ENCODE data around the gene KLK3. TPM values are rescaled to one million over a fixed set of nuclear protein-coding genes. Genes with fewer than 3 reads are reported as not detected.

The KLK3 gene
- polyA plus RNA-seq, 6 donors from 2014 or later = not detected

DNA sequence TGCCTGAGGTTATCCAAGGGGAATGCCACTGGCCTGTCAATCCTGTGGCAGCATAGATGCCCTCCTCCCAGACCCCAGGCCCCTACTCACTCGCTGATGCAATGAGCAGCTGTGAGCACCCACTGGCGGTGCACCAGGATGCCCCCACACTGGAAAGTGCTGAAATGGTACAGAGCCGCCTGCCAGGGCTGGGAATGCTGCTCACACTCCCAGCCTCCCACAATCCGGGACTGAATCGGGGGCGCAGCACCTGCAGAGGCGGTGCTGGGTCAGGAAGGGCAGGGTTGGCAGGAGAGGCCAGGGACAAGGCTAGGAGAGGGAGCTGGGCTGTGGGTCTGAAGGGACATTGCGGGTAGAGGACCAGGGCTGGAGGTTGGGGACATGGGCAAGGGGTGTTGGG is 33.1 kb upstream of the KLK3 start:
- Mint-ChIP-seq H3K4me3 (peak overlapping the region in 2 of 8 donors; percentile 66 to 81), H3K27me3 (peaks cover 36 to 77% (median 60%) of the 10 kb centered on the region in 3 donors), H3K27ac (peak overlapping the region in 3 of 6 donors; percentile 7 to 57 (median 37)), H3K4me1 (peaks cover 44 to 54% (median 51%) of the 10 kb centered on the region in 3 donors), H3K9me3 (peaks cover 0 to 3% (median 0%) of the 10 kb centered on the region in 7 donors), H3K36me3 (no peaks in the 10 kb centered on the region)
- DNase-seq = no peak
- no peak for ATAC-seq (ENCODE audit: low read depth in 2 of 2)

DNA sequence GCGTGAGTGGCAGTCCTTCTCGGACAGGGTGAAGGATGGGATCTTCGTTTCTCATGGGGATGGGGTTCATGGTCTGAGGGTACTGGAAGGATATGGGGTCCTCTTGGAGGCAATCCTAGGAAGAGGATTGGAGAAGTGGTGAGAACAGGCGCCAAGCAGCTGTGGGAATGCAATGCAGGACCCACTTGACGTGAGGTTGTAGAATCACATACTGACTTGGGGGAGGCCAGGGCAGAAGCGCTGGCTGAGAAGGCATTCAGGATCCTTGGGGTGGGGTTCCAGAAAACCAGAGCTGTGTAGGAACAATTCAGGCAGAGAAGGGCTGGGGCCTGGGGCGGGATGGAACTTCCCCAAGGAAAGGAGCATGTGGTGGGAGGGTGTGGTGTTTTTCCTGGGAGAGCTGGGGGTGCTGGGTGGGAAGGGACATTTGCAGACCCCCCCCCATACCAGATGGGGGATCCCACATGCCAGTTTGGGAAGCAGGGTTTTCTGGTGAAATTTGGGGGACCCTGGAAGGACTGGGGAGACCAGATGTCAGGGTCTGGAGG is 32.0 kb upstream of the KLK3 start:
- peaks cover 0 to 4% (median 0%) of the 10 kb centered on the region in 7 donors for H3K9me3 Mint-ChIP-seq
- H3K27ac Mint-ChIP-seq = no peak overlapping the region
- peak overlapping the region in 2 of 8 donors; percentile 20 to 69 for H3K4me3 Mint-ChIP-seq
- H3K27me3 Mint-ChIP-seq = peaks cover 37 to 77% (median 61%) of the 10 kb centered on the region in 3 donors
- DNase-seq = no peak
- H3K36me3 Mint-ChIP-seq = no peaks in the 10 kb centered on the region
- no peak for ATAC-seq (ENCODE audit: low read depth in 2 of 2)
- H3K4me1 Mint-ChIP-seq = peaks cover 40 to 47% (median 46%) of the 10 kb centered on the region in 3 donors

DNA sequence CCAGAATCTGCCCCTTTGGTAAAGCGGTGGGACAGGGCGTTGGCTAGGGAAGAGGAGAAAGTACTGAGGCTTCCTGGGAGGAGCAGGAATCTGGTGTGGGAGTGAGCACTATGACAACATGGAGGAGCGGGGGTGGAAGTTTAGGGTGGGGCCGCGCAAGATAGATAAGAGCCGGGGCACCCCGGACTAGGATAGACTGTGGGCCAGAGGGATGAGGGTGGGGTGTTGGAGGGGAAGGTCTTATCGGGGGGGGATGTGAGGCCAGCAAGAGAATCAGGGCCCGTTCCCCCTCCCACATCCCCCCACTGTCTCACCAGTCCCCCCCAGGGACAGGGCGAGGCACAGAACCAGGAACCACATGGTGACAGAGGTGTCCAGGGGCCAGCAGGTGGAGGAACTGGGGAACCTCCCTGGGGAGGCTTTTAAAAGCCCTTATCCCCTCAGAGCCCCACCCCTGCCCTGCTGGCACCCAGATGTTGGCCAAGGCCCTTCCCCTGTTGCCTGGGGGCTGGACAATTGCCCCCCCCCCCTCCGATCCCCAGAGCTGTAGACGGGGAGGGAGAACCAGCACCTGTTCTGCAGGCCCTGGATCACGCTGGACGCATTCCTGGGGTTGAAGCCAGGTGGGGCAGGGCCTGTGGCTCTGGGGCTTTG is 31.2 kb upstream of the KLK3 start, which contains the start of gene KLK1:
Gene KLK1, minus strand, starts transcription at position 399 of the 654 bp plus-strand sequence. Its CDS starts 39 bp downstream, at position 360.
- H3K27me3 Mint-ChIP-seq = peaks cover 37 to 75% (median 67%) of the 10 kb centered on the region in 3 donors
- H3K27ac Mint-ChIP-seq = no peak within 1 kb of the TSS
- H3K4me3 Mint-ChIP-seq = peak within 1 kb of the TSS in 3 of 8 donors; percentile 20 to 69 (median 42)
- no peaks in the 10 kb centered on the region for H3K36me3 Mint-ChIP-seq
- H3K9me3 Mint-ChIP-seq = peaks cover 0 to 4% (median 0%) of the 10 kb centered on the region in 7 donors
- H3K4me1 Mint-ChIP-seq = peaks cover 39 to 42% (median 40%) of the 10 kb centered on the region in 3 donors
- ATAC-seq (ENCODE audit: low read depth in 2 of 2) = no peak
- DNase-seq = no peak

DNA sequence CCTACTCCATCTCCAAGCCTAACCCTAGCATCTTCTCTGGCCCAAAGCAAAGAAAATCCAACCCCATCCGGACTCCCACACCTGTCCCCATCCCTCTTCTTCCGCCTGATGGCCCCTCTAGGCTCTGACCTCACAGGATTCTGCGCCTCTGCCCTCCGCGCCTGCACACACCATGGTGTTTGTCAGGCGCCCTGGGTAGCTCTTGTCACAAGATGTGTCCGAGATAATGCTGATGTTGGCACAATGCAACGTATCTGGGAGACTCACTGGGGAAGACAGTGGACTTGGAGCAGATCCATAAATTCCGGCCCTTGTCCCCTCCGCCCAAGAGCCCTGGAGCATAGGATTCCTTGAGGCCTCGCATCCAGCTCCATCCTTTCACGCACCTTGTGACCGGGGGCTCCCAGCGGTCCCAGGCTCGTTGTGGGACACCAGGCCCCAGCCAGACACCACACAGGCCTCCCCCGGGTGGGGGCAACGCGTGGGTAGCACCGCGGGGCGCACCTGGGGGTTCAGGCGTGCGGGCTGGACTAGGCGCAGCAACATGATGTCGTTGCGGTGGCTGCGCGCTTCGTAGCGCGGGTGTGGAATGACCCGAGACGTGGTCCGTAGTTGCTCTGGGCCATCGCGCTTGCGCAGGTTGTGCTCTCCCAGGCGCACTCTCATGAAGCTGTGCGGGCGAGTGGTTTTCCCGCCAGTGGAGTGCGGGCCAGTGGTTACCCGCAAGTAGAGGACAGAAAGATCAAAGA is 28.0 kb upstream of the KLK3 start:
- no peak for ATAC-seq (ENCODE audit: low read depth in 2 of 2)
- Mint-ChIP-seq H3K36me3 (no peaks in the 10 kb centered on the region), H3K9me3 (peaks cover 0 to 4% (median 0%) of the 10 kb centered on the region in 7 donors), H3K4me3 (no peak overlapping the region), H3K27me3 (peaks cover 29 to 57% (median 50%) of the 10 kb centered on the region in 3 donors), H3K27ac (peak overlapping the region in 1 of 6 donors; percentile 3), H3K4me1 (peaks cover 10 to 14% (median 13%) of the 10 kb centered on the region in 3 donors)
- no peak for DNase-seq

DNA sequence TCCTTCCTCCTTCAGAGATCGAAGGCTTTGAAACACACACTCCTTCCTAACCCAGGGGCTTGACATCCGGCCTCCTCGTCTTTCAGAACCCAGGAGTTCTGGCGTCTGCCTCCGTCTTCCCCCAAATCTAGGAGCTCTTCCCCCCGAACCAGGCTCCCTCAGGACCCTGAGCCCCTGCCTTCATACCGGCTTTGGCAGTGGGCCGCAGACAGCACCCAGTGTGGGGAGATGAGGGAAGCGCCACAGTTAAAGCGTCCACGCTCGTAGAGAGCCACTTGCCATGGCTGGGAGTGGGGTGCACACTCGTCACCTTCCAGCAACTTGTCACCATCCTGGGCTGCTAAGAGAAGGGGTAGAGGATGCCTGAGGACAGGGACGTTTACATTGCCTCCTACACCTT is 27.2 kb upstream of the KLK3 start:
- Mint-ChIP-seq H3K9me3 (peaks cover 0 to 4% (median 0%) of the 10 kb centered on the region in 7 donors), H3K36me3 (peaks cover 0 to 2% of the 10 kb centered on the region in 2 donors), H3K27ac (peak overlapping the region in 2 of 6 donors; percentile 59 to 72), H3K4me3 (no peak overlapping the region), H3K4me1 (peaks cover 1 to 8% (median 6%) of the 10 kb centered on the region in 3 donors), H3K27me3 (peaks cover 26 to 57% (median 50%) of the 10 kb centered on the region in 3 donors)
- no peak for ATAC-seq (ENCODE audit: low read depth in 2 of 2)
- DNase-seq = no peak

DNA sequence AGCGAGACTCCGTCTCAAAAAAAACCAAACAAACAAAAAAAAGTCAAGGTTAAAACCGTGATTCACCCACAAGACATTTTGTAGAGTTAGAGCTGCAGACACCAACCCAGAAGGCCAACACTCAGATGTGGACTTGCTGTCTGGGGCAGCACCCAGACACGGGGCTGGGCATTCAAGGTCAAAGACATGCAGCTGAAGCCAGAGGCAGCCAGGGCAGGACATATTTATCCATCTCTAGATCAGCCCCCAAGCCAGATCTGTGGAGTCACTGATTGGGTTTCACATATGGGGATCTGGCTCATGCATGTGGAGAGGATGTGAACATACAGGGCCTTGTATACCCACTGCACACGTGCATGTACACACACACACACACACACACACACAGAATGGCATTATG is 24.9 kb upstream of the KLK3 start:
- no peak overlapping the region for H3K4me3 Mint-ChIP-seq
- H3K4me1 Mint-ChIP-seq = peaks cover 0 to 3% (median 2%) of the 10 kb centered on the region in 3 donors
- ATAC-seq (ENCODE audit: low read depth in 2 of 2) (no peak), DNase-seq (no peak)
- no peak overlapping the region for H3K27ac Mint-ChIP-seq
- peaks cover 0 to 4% (median 0%) of the 10 kb centered on the region in 7 donors for H3K9me3 Mint-ChIP-seq
- peaks cover 0 to 17% of the 10 kb centered on the region in 2 donors for H3K36me3 Mint-ChIP-seq
- peaks cover 23 to 61% (median 59%) of the 10 kb centered on the region in 3 donors for H3K27me3 Mint-ChIP-seq

DNA sequence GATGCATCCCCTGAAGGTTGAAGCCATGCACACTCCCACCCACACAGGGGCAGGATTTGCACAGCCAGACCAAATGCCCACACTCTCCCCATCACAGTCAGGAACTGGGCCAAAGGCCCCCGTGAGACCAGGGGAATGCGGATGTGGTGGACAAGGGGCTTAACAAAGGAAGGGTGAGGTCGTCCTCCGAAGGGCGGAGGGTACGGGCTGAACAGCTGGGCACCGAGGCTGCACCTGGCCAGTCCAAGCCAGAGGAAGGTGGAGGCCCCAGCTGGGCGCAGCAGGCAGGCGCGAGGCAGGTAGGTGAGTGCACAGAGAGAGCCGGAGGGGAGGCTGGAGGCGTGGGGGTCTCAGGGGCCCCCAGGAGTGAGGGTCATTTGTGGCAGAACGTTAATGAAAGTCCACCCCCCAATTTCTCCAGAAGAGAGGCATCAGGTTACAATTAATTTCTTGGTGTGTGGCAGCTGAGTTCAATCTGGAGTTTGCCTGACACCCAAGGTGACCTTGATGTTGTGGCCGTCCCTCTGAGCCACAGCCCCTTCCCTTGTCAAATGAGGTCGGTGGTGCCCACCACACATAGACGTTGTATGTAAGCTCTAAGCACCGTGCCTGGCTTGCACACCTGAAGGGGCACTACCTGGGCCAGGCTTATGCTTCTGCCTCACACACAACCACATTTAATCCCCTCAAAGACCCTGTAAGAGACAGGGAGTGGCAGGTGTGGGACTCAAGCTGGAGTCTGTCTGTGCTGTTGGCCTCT is 24.3 kb upstream of the KLK3 start:
- Mint-ChIP-seq H3K27me3 (peaks cover 23 to 61% (median 59%) of the 10 kb centered on the region in 3 donors), H3K4me3 (no peak overlapping the region), H3K36me3 (peaks cover 0 to 17% of the 10 kb centered on the region in 2 donors), H3K27ac (no peak overlapping the region), H3K4me1 (peaks cover 3 to 9% (median 4%) of the 10 kb centered on the region in 3 donors), H3K9me3 (peaks cover 0 to 4% (median 0%) of the 10 kb centered on the region in 7 donors)
- no peak for ATAC-seq (ENCODE audit: low read depth in 2 of 2)
- DNase-seq = no peak

DNA sequence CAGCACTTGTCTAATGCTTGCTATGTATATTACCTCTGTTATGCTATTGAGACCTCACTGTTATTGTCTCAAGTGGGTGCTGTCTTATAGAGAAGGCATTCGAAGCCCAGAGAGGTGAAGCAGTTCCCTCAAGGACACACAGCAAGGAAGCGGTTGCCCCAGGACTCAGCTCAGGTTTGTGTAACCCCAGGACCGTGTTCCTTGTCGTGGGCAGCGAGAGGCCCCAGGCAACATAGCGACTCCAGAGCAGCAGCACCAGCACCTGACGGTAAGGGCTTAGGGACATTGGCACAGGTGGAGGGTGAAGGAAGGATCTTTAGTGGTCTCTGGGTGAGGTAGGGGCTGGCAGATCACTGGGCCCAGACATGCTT is 23.7 kb upstream of the KLK3 start:
- peaks cover 22 to 60% (median 57%) of the 10 kb centered on the region in 3 donors for H3K27me3 Mint-ChIP-seq
- ATAC-seq (ENCODE audit: low read depth in 2 of 2) = no peak
- H3K4me1 Mint-ChIP-seq = peaks cover 3 to 11% (median 8%) of the 10 kb centered on the region in 3 donors
- no peak for DNase-seq
- no peak overlapping the region for H3K4me3 Mint-ChIP-seq
- H3K9me3 Mint-ChIP-seq = peaks cover 0 to 4% (median 0%) of the 10 kb centered on the region in 7 donors
- peaks cover 0 to 17% of the 10 kb centered on the region in 2 donors for H3K36me3 Mint-ChIP-seq
- peak overlapping the region in 1 of 6 donors; percentile 28 for H3K27ac Mint-ChIP-seq

DNA sequence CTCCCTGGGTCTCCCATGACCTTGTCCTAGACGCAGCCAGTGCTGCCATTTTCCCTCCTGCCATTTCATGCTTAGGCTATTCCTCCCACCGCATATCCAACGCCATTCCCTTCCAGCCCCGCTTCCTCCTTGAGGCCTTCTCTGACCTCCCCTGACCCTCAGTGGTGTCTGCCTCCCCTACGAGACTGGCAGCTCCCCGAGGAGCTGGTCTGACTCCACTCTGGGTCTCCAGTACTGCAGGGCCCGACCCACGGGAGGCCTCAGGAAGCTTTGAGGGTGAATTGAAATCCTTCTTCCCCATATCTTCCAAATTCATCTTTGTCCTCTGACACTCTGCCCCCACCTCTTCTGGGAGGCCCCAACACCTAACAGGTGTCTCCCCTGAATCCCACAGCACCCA is 22.0 kb upstream of the KLK3 start:
- peaks cover 0 to 17% of the 10 kb centered on the region in 2 donors for H3K36me3 Mint-ChIP-seq
- peaks cover 10 to 21% (median 20%) of the 10 kb centered on the region in 3 donors for H3K4me1 Mint-ChIP-seq
- no peak for DNase-seq
- H3K4me3 Mint-ChIP-seq = peak overlapping the region in 1 of 8 donors; percentile 9
- H3K9me3 Mint-ChIP-seq = peaks cover 0 to 2% (median 0%) of the 10 kb centered on the region in 7 donors
- no peak overlapping the region for H3K27ac Mint-ChIP-seq
- H3K27me3 Mint-ChIP-seq = peaks cover 22 to 59% (median 59%) of the 10 kb centered on the region in 3 donors
- ATAC-seq (ENCODE audit: low read depth in 2 of 2) = no peak

DNA sequence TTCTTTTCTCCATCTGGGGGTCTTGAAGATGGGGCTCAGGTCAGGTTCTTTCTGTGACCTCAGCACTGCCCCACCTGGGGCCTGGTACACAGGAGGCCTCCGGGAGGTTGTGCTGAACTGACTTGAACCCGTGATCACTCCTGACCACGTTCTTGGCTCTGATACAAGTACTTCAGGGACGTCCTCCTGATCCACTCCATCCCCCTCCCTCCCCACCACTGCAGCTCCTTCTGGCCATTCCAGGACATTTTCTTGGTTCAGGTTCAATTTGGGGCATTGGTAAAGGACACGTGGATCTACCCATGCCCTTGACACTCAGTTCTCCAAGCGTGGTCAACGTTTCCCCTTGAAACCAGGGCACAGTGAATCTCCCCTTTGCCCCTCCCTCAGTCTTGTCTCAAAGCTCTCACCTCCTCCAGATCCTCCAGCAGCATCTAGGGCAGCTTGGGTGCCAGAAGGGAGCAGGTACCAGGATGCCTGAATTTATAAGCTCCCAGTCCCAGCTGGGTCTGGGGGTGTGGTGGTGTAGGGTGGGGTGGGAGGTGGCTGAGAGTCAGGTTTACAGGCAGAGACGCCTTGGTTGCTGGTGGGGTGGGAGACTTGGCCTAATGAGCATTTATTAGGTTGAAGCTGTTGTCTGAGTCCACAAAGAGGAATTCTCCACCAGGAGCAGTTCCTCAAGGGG is 21.5 kb upstream of the KLK3 start, which contains the start of gene KLK15:
Gene KLK15, minus strand, starts transcription at position 458 of the 685 bp plus-strand sequence. CDS start 2,082 bp downstream, outside the sequence.
- Mint-ChIP-seq H3K36me3 (peaks cover 0 to 17% of the 10 kb centered on the region in 2 donors), H3K27me3 (peaks cover 22 to 59% (median 58%) of the 10 kb centered on the region in 3 donors), H3K4me3 (peak within 1 kb of the TSS in 4 of 8 donors; percentile 9 to 54 (median 22)), H3K9me3 (peaks cover 0 to 2% (median 0%) of the 10 kb centered on the region in 7 donors), H3K27ac (no peak within 1 kb of the TSS), H3K4me1 (peaks cover 10 to 22% (median 21%) of the 10 kb centered on the region in 3 donors)
- DNase-seq (no peak), ATAC-seq (ENCODE audit: low read depth in 2 of 2) (no peak)

DNA sequence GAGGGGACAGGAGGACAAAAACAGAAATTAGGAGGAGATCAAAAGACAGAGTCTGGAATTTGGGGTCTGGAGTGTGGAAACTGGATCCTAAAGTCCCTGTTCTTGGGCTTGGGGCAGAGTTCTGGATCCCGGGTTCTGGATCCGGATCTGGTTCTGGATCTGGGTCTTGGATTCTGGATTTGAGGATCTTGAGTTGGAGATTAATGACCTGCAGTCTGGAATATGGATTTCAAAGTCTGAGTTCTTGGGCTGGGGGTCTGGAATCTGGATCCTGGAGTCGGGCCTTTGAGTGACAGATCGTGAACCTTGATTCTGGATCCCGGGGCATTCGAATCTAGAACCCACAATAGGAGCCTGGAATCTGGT is 20.9 kb upstream of the KLK3 start:
- peak overlapping the region in 2 of 8 donors; percentile 16 to 29 for H3K4me3 Mint-ChIP-seq
- peaks cover 10 to 25% (median 21%) of the 10 kb centered on the region in 3 donors for H3K4me1 Mint-ChIP-seq
- H3K36me3 Mint-ChIP-seq = peaks cover 0 to 17% of the 10 kb centered on the region in 2 donors
- H3K27me3 Mint-ChIP-seq = peaks cover 22 to 63% (median 61%) of the 10 kb centered on the region in 3 donors
- DNase-seq (no peak), ATAC-seq (ENCODE audit: low read depth in 2 of 2) (no peak)
- H3K9me3 Mint-ChIP-seq = peaks cover 0 to 3% (median 0%) of the 10 kb centered on the region in 7 donors
- no peak overlapping the region for H3K27ac Mint-ChIP-seq

Measured in naive B cell (primary cell).